Subcutaneous abdominal adipose tissue (tissue), 5 donors: ENCODE measurements around the gene DNAH14.
"Not testable (repeated sequence)": the region's sequence is repeated elsewhere in the genome, so short reads cannot be mapped to it uniquely, and the experiment has no call there.

Experiments
- H3K27ac ChIP-seq: one replicate; pipeline ENCODE4 v1.7.0; 2013; ENCODE audit warnings: low read depth, mild to moderate bottlenecking, inconsistent platforms, low read length, moderate library complexity
- H3K27me3 ChIP-seq, 5 donors: one replicate each; pipeline ENCODE4 v1.7.0; 2013; ENCODE audit warnings: low read length in 5 of 5, inconsistent platforms in 1 of 5; ENCODE audit not compliant: control insufficient read depth in 5 of 5, insufficient read depth in 4 of 5
- H3K36me3 ChIP-seq, 5 donors: one replicate each; pipeline ENCODE4 v1.7.0; 2013; ENCODE audit warnings: low read length in 5 of 5; ENCODE audit not compliant: control insufficient read depth in 5 of 5, insufficient read depth in 5 of 5
- H3K4me1 ChIP-seq, 5 donors: one replicate each; pipeline ENCODE4 v1.7.0; 2013; ENCODE audit warnings: low read length in 5 of 5, mild to moderate bottlenecking in 3 of 5, moderate library complexity in 1 of 5; ENCODE audit not compliant: control insufficient read depth in 5 of 5, insufficient read depth in 5 of 5
- H3K4me3 ChIP-seq, 5 donors: one replicate each; pipeline ENCODE4 v1.7.0; 2013; ENCODE audit warnings: low read length in 5 of 5, low read depth in 1 of 5
- H3K9ac ChIP-seq, 5 donors: one replicate each; pipeline ENCODE4 v1.7.0; 2013; ENCODE audit warnings: low read length in 5 of 5, mild to moderate bottlenecking in 4 of 5, moderate library complexity in 3 of 5
- H3K9me3 ChIP-seq, 5 donors: one replicate each; pipeline ENCODE4 v1.7.0; 2013; ENCODE audit warnings: low read length in 5 of 5; ENCODE audit not compliant: control insufficient read depth in 5 of 5
- donor health status: healthy.
- donor health status: healthy.
- donor health status: healthy.
- donor health status: healthy.
- donor health status: healthy.

The DNAH14 gene

GRCh38 chr1:225224287-225224686 lies 294.8 kb downstream of the DNAH14 start:
- no peaks in the 10 kb centered on the region for H3K4me1 ChIP-seq
- H3K4me3 ChIP-seq, result no peak overlapping the region

GRCh38 chr1:225225681-225226080 lies 296.2 kb downstream of the DNAH14 start:
- Histone ChIP-seq H3K4me1 (no peaks in the 10 kb centered on the region), H3K27me3 (no peaks in the 10 kb centered on the region), H3K27ac (no peak overlapping the region), H3K9me3 (peaks cover 0 to 17% (median 9%) of the 10 kb centered on the region in 5 donors), H3K36me3 (no peaks in the 10 kb centered on the region), H3K9ac (no peak overlapping the region), H3K4me3 (no peak overlapping the region)

More at GRCh38 chr1:225224287-225224686, 294.8 kb downstream of the DNAH14 start:
- Histone ChIP-seq H3K9me3 (peaks cover 0 to 17% (median 9%) of the 10 kb centered on the region in 5 donors), H3K27ac (no peak overlapping the region), H3K36me3 (no peaks in the 10 kb centered on the region), H3K9ac (no peak overlapping the region), H3K27me3 (no peaks in the 10 kb centered on the region)

- Histone ChIP-seq H3K4me1 (no peaks in the 10 kb centered on the region), H3K36me3 (no peaks in the 10 kb centered on the region), H3K27me3 (no peaks in the 10 kb centered on the region), H3K27ac (no peak overlapping the region), H3K9ac (no peak overlapping the region), H3K9me3 (peaks cover 0 to 3% (median 0%) of the 10 kb centered on the region in 5 donors), H3K4me3 (no peak overlapping the region)
These were observed 299.4 kb downstream of the DNAH14 start for GRCh38 chr1:225228871-225229303.

- not testable (repeated sequence) for H3K4me3 ChIP-seq, H3K27me3 ChIP-seq, H3K4me1 ChIP-seq, H3K9me3 ChIP-seq, H3K27ac ChIP-seq, H3K36me3 ChIP-seq, H3K9ac ChIP-seq
These were observed 300.0 kb downstream of the DNAH14 start for GRCh38 chr1:225229429-225229828.

- no peaks in the 10 kb centered on the region for H3K27me3 ChIP-seq
- H3K9ac ChIP-seq, result no peak overlapping the region
- no peaks in the 10 kb centered on the region for H3K4me1 ChIP-seq
- peaks cover 0 to 4% (median 0%) of the 10 kb centered on the region in 5 donors for H3K9me3 ChIP-seq
- H3K36me3 ChIP-seq, result no peaks in the 10 kb centered on the region
- no peak overlapping the region for H3K4me3 ChIP-seq
- no peak overlapping the region for H3K27ac ChIP-seq
These were observed 301.0 kb downstream of the DNAH14 start for GRCh38 chr1:225230483-225230882.

- not testable (repeated sequence) for H3K27ac ChIP-seq, H3K4me1 ChIP-seq, H3K27me3 ChIP-seq, H3K9me3 ChIP-seq, H3K36me3 ChIP-seq, H3K4me3 ChIP-seq, H3K9ac ChIP-seq
These were observed 303.5 kb downstream of the DNAH14 start for GRCh38 chr1:225232930-225233329.

GRCh38 chr1:225242611-225243010 lies 313.1 kb downstream of the DNAH14 start:
- H3K27ac ChIP-seq, result no peak overlapping the region
- H3K36me3 ChIP-seq, result no peaks in the 10 kb centered on the region
- no peaks in the 10 kb centered on the region for H3K4me1 ChIP-seq
- H3K4me3 ChIP-seq, result no peak overlapping the region
- no peaks in the 10 kb centered on the region for H3K27me3 ChIP-seq
- peaks cover 0 to 8% (median 4%) of the 10 kb centered on the region in 5 donors for H3K9me3 ChIP-seq
- no peak overlapping the region for H3K9ac ChIP-seq

- Histone ChIP-seq H3K4me3 (no peak overlapping the region), H3K9me3 (no peaks in the 10 kb centered on the region), H3K9ac (no peak overlapping the region), H3K27me3 (no peaks in the 10 kb centered on the region), H3K36me3 (no peaks in the 10 kb centered on the region), H3K27ac (no peak overlapping the region), H3K4me1 (no peaks in the 10 kb centered on the region)
These were observed 321.0 kb downstream of the DNAH14 start for GRCh38 chr1:225250432-225250831.

GRCh38 chr1:225253173-225253572 lies 323.7 kb downstream of the DNAH14 start:
- H3K9me3 ChIP-seq, result no peaks in the 10 kb centered on the region
- H3K4me1 ChIP-seq, result no peaks in the 10 kb centered on the region
- no peaks in the 10 kb centered on the region for H3K36me3 ChIP-seq
- H3K27ac ChIP-seq, result no peak overlapping the region
- no peak overlapping the region for H3K9ac ChIP-seq
- H3K4me3 ChIP-seq, result no peak overlapping the region
- H3K27me3 ChIP-seq, result no peaks in the 10 kb centered on the region

GRCh38 chr1:225253784-225254183 lies 324.3 kb downstream of the DNAH14 start:
- H3K4me1 ChIP-seq, result no peaks in the 10 kb centered on the region
- H3K36me3 ChIP-seq, result no peaks in the 10 kb centered on the region
- no peak overlapping the region for H3K9ac ChIP-seq
- H3K27me3 ChIP-seq, result no peaks in the 10 kb centered on the region
- no peak overlapping the region for H3K4me3 ChIP-seq
- H3K27ac ChIP-seq, result no peak overlapping the region
- H3K9me3 ChIP-seq, result no peaks in the 10 kb centered on the region

- H3K9me3 ChIP-seq, result peaks cover 0 to 3% (median 0%) of the 10 kb centered on the region in 5 donors
- H3K36me3 ChIP-seq, result no peaks in the 10 kb centered on the region
- H3K9ac ChIP-seq, result no peak overlapping the region
- H3K4me1 ChIP-seq, result no peaks in the 10 kb centered on the region
- H3K4me3 ChIP-seq, result no peak overlapping the region
- no peaks in the 10 kb centered on the region for H3K27me3 ChIP-seq
- no peak overlapping the region for H3K27ac ChIP-seq
These were observed 325.2 kb downstream of the DNAH14 start for GRCh38 chr1:225254676-225255075.
